WERI-Rb-1 (cell line): ENCODE results near the gene PASK.

Experiments
- DNase-seq: peaks from one replicate; pipeline ENCODE4 v3.0.0-alpha.2; 2020
- H3K27ac ChIP-seq: fragments of 250-450 bp; sonication (Bioruptor Pico); 2 replicates; pipeline ENCODE4 v1.5.1; 2020; ENCODE audit warnings: mild to moderate bottlenecking, moderate library complexity
- H3K27me3 ChIP-seq: fragments of 250-450 bp; sonication (Bioruptor Pico); 2 replicates; pipeline ENCODE4 v1.5.1; 2021; ENCODE audit warnings: mild to moderate bottlenecking, low read depth, moderate library complexity; ENCODE audit not compliant: insufficient read depth, severe bottlenecking
- H3K36me3 ChIP-seq: fragments of 250-450 bp; sonication (Bioruptor Pico); 2 replicates; pipeline ENCODE4 v1.5.1; 2020; ENCODE audit warnings: mild to moderate bottlenecking, moderate library complexity
- H3K4me3 ChIP-seq: 2 replicates; pipeline ENCODE4 v1.5.1; 2011; ENCODE audit warnings: low read depth, mild to moderate bottlenecking, control low read depth, low read length
- H3K9me3 ChIP-seq: fragments of 250-450 bp; sonication (Bioruptor Pico); 2 replicates; pipeline ENCODE4 v1.5.1; 2021; ENCODE audit warnings: mild to moderate bottlenecking, moderate library complexity; ENCODE audit not compliant: severe bottlenecking
- TF ChIP-seq, protein P1 (sequence below): IDR thresholded peaks from 2 replicates; pipeline ENCODE4 v1.5.1; 2011; ENCODE audit warnings: low read depth, mild to moderate bottlenecking, control low read depth, inconsistent platforms, low read length

The PASK gene

GRCh38 chr2:241114836-241115235 is 34.4 kb downstream of the PASK start:
- Histone ChIP-seq H3K27ac (no peak overlapping the region), H3K36me3 (peaks cover 25% of the 10 kb centered on the region), H3K4me3 (no peak overlapping the region), H3K27me3 (no peaks in the 10 kb centered on the region), H3K9me3 (no peaks in the 10 kb centered on the region)
- no peak for DNase-seq
- TF ChIP-seq, protein P1, sequence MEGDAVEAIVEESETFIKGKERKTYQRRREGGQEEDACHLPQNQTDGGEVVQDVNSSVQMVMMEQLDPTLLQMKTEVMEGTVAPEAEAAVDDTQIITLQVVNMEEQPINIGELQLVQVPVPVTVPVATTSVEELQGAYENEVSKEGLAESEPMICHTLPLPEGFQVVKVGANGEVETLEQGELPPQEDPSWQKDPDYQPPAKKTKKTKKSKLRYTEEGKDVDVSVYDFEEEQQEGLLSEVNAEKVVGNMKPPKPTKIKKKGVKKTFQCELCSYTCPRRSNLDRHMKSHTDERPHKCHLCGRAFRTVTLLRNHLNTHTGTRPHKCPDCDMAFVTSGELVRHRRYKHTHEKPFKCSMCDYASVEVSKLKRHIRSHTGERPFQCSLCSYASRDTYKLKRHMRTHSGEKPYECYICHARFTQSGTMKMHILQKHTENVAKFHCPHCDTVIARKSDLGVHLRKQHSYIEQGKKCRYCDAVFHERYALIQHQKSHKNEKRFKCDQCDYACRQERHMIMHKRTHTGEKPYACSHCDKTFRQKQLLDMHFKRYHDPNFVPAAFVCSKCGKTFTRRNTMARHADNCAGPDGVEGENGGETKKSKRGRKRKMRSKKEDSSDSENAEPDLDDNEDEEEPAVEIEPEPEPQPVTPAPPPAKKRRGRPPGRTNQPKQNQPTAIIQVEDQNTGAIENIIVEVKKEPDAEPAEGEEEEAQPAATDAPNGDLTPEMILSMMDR: no peak

DNA sequence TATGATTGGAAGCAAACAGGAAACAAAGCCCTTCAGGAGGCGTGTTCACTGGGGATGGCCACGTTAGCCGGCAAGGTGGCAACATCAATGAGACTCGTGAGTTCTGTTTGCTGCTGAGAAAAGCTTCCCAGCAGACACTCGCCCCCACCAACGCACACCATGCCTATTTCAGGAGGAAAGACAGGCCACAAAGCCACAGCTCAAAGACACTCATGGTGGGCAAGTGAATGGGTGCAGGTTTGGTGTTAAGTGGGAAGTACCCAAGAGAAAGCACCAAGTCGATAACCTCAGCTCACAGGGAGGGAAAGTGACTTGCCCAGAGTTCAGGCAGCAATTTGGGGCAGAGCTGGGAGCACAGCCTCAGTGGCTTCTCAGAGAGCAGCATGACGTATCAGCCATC is 36.7 kb downstream of the PASK start:
- H3K9me3 ChIP-seq: no peaks in the 10 kb centered on the region
- H3K36me3 ChIP-seq: peaks cover 37% of the 10 kb centered on the region
- DNase-seq: no peak
- H3K27me3 ChIP-seq: no peaks in the 10 kb centered on the region
- TF ChIP-seq, protein P1: no peak
- H3K4me3 ChIP-seq: no peak overlapping the region
- H3K27ac ChIP-seq: no peak overlapping the region

DNA sequence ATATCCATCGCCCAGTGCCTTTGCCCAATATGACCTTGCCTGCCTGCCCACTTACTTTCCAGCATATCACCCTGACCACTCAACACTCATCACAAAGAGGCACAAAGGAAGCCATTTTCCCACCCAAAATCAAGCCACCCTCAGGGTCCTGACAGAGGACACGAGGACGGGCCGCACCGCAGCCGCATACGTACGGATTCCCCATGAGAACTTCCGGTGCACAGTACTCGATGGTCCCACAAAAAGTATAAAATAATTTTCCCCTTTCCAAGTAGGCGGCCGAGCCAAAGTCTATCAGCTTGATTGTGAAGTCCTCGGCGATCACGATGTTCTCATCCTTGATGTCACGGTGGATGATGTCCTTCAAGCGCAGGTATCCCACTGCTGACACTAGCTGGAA is 37.2 kb downstream of the PASK start:
- TF ChIP-seq, protein P1: no peak
- Histone ChIP-seq H3K36me3 (peaks cover 42% of the 10 kb centered on the region), H3K27me3 (no peaks in the 10 kb centered on the region), H3K4me3 (no peak overlapping the region), H3K27ac (no peak overlapping the region), H3K9me3 (no peaks in the 10 kb centered on the region)
- DNase-seq: no peak

GRCh38 chr2:241111440-241111805 is 37.8 kb downstream of the PASK start:
- Histone ChIP-seq H3K27me3 (no peaks in the 10 kb centered on the region), H3K36me3 (peaks cover 45% of the 10 kb centered on the region), H3K4me3 (no peak overlapping the region), H3K9me3 (no peaks in the 10 kb centered on the region), H3K27ac (no peak overlapping the region)
- TF ChIP-seq, protein P1: no peak
- DNase-seq: no peak

DNA sequence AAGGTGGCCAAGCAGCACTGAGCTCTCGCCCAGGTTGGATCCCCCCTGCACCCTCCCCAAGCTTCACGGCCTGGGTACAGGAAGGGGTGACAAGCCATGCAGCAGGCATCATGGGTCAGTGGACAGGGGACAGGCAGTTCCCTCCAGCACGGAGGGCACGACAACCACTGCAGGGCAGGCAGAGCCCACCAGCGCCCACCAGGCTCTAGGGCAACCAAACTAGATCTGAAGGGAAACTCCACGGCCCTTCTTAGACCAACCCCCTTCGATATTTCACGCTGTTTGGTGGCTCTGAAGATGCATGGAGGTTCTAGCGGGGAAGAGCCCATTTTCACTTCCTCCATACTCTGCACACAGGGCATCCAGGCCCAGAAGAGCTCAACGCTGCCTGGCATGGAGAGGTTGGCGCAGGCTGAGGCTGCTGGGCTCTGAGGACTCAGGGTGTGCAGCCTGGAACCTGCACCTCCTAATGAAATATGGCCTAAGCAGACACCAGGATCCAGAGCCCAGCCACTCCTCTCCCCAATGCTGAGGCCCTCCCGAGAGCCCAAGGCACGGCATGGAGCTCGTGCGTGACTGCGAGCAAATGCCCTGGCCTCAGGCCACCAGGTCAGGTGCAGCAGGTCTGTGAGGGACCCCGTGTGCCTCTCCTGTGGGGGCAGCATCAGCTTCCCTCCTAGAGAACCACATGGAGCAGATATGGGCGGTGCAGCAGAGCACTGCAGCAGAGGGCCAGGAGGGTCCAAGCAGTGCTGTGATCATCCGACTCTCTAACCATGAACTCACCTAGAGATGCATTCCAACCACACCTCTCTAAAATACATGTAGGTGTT is 38.4 kb downstream of the PASK start:
- Histone ChIP-seq H3K27ac (no peak overlapping the region), H3K4me3 (no peak overlapping the region), H3K36me3 (peaks cover 50% of the 10 kb centered on the region), H3K9me3 (no peaks in the 10 kb centered on the region), H3K27me3 (no peaks in the 10 kb centered on the region)
- TF ChIP-seq, protein P1: no peak
- DNase-seq: no peak
